Measurements from ENCODE around the gene TCF19. TPM values are rescaled to one million over a fixed set of nuclear protein-coding genes. Genes with fewer than 3 reads are reported as not detected.

The TCF19 gene
- polyA plus RNA-seq, 2 of the 4 experiments (the other 2 are of a cell fraction): 7.4 to 11.2 TPM

DNA sequence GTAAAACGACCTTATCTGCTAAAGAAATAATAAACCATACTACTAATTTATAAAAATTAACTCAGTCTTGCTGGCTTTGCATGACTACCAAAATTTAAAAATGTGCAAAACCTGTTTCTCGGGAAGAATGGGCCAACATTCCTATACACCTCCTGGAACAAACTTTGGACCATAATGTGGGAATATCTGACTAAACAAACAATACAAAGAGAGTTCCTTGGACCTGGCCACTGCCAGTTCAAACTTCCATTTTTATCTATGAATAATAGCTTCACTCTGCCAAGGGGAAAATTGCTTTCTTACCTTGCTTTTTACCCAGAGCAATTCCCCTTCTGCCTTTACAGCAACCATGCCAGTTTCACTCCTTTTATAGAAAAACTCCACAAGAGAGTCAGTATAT lies 50.7 kb downstream of the TCF19 start:
- TF ChIP-seq RCOR1 (IDR thresholded peaks at IDR 0.05; ENCODE audit: low read depth, low read length) (no peak), FOSL2 (IDR thresholded peaks at IDR 0.05) (no peak), FOSL2 (CRISPR knock-in tag; IDR thresholded peaks at IDR 0.05) (no peak), SMC3 (IDR thresholded peaks at IDR 0.05) (no peak), KDM5A (IDR thresholded peaks at IDR 0.05) (no peak), EHMT2 (IDR thresholded peaks at IDR 0.05; ENCODE audit: low read depth) (no peak), ESRRA (IDR thresholded peaks at IDR 0.05; ENCODE audit: borderline replicate concordance, low read length) (no peak), RARB (CRISPR knock-in tag; IDR thresholded peaks at IDR 0.05) (no peak), RNF2 (IDR thresholded peaks at IDR 0.05; ENCODE audit: borderline replicate concordance, low read depth) (no peak), JUN (IDR thresholded peaks at IDR 0.05) (no peak), HEYL (CRISPR knock-in tag; IDR thresholded peaks at IDR 0.05) (no peak), ZC3H11A (IDR thresholded peaks at IDR 0.05) (no peak), CBX2 (IDR thresholded peaks at IDR 0.05; ENCODE audit: borderline replicate concordance, low read depth) (no peak)
- TF ChIP-seq, protein P1, sequence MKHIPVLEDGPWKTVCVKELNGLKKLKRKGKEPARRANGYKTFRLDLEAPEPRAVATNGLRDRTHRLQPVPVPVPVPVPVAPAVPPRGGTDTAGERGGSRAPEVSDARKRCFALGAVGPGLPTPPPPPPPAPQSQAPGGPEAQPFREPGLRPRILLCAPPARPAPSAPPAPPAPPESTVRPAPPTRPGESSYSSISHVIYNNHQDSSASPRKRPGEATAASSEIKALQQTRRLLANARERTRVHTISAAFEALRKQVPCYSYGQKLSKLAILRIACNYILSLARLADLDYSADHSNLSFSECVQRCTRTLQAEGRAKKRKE (CRISPR knock-in tag; IDR thresholded peaks at IDR 0.05; ENCODE audit: low read depth): no peak
- TF ChIP-seq, protein P2, sequence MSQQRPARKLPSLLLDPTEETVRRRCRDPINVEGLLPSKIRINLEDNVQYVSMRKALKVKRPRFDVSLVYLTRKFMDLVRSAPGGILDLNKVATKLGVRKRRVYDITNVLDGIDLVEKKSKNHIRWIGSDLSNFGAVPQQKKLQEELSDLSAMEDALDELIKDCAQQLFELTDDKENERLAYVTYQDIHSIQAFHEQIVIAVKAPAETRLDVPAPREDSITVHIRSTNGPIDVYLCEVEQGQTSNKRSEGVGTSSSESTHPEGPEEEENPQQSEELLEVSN (IDR thresholded peaks at IDR 0.05; ENCODE audit: borderline replicate concordance, low read depth): no peak
- TF ChIP-seq, protein P3, sequence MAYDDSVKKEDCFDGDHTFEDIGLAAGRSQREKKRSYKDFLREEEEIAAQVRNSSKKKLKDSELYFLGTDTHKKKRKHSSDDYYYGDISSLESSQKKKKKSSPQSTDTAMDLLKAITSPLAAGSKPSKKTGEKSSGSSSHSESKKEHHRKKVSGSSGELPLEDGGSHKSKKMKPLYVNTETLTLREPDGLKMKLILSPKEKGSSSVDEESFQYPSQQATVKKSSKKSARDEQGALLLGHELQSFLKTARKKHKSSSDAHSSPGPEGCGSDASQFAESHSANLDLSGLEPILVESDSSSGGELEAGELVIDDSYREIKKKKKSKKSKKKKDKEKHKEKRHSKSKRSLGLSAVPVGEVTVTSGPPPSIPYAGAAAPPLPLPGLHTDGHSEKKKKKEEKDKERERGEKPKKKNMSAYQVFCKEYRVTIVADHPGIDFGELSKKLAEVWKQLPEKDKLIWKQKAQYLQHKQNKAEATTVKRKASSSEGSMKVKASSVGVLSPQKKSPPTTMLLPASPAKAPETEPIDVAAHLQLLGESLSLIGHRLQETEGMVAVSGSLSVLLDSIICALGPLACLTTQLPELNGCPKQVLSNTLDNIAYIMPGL (CRISPR knock-in tag; IDR thresholded peaks at IDR 0.05; ENCODE audit: borderline replicate concordance): no peak
- WGBS (ENCODE audit: missing lambda C conversion rate): 30% methylated on average over 2 of the region's 2 CpGs
- ChIA-PET CTCF (interaction anchor here (1.0 to 1.4 kb wide), 2 partner anchors 12 to 158 kb away, joined by 4 to 5 read pairs; no protein-coding TSS in a partner anchor), POLR2A (interaction anchor here (0.6 kb wide), 1 partner anchor 190 kb away, joined by 3 read pairs; no protein-coding TSS in a partner anchor)
- FAIRE-seq: no peak
- Histone ChIP-seq H3K4me2 (no peak overlapping the region), H3K27ac (no peak overlapping the region), H3K4me1 (no peaks in the 10 kb centered on the region; the same call in 2 of the 3 replicates), H3K4me3 (no peak overlapping the region), H3K9me3 (no peaks in the 10 kb centered on the region)
- no peak for ATAC-seq
- no peak for DNase-seq (ENCODE audit: low read depth in 1 of 2, low spot score in 1 of 2)

DNA sequence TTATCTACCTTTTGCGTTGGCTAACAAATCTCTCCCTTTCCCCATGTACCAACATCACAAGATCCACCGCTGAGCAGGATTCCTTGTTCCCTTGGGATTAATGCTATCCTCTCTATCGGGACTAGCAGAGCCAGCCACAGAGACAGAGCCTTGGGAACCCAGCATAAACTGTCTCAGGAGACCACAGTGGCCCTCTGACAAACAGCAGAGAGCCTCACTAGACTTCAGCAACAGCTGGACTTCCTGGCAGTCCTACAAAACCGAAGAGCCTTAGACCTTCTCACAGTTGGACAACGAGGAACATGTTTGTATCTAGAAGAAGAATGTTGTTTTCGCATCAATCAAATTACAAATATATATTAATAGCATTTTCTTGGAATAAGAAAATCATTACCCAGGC lies 51.7 kb downstream of the TCF19 start:
- CTCF ChIA-PET: interaction anchor here (1.8 to 2.1 kb wide), 2 partner anchors 13 to 156 kb away, joined by 7 to 8 read pairs; no protein-coding TSS in a partner anchor
- Histone ChIP-seq H3K27ac (no peak overlapping the region), H3K9me3 (no peaks in the 10 kb centered on the region), H3K4me3 (no peak overlapping the region), H3K4me1 (no peaks in the 10 kb centered on the region), H3K4me2 (no peak overlapping the region)
- FAIRE-seq (no peak), ATAC-seq (no peak), DNase-seq (ENCODE audit: low read depth in 1 of 2, low spot score in 1 of 2) (no peak)
- POLR2A ChIA-PET: no interaction called here
- 26% methylated on average over 6 of the region's 6 CpGs for WGBS (ENCODE audit: missing lambda C conversion rate)
- TF ChIP-seq, protein P1 (CRISPR knock-in tag; IDR thresholded peaks at IDR 0.05; ENCODE audit: low read depth): no peak
- TF ChIP-seq JUN (IDR thresholded peaks at IDR 0.05) (no peak), NR3C1 (IDR thresholded peaks at IDR 0.05) (no peak), RARB (CRISPR knock-in tag; IDR thresholded peaks at IDR 0.05) (no peak), MAFK (IDR thresholded peaks at IDR 0.05; ENCODE audit: partially characterized antibody) (no peak), FOSB (CRISPR knock-in tag; IDR thresholded peaks at IDR 0.05) (no peak), SREBF2 (IDR thresholded peaks at IDR 0.05) (no peak), FOSL2 (IDR thresholded peaks at IDR 0.05) (no peak), FOSL2 (CRISPR knock-in tag; IDR thresholded peaks at IDR 0.05) (no peak), POLR2A (IDR thresholded peaks at IDR 0.05; ENCODE audit: low read length) (no peak), GATA3 (IDR thresholded peaks at IDR 0.05; ENCODE audit: borderline replicate concordance) (no peak), NFE2L2 (conservative IDR thresholded peaks at IDR 0.05; ENCODE audit: low read length) (no peak)
- TF ChIP-seq, protein P4, sequence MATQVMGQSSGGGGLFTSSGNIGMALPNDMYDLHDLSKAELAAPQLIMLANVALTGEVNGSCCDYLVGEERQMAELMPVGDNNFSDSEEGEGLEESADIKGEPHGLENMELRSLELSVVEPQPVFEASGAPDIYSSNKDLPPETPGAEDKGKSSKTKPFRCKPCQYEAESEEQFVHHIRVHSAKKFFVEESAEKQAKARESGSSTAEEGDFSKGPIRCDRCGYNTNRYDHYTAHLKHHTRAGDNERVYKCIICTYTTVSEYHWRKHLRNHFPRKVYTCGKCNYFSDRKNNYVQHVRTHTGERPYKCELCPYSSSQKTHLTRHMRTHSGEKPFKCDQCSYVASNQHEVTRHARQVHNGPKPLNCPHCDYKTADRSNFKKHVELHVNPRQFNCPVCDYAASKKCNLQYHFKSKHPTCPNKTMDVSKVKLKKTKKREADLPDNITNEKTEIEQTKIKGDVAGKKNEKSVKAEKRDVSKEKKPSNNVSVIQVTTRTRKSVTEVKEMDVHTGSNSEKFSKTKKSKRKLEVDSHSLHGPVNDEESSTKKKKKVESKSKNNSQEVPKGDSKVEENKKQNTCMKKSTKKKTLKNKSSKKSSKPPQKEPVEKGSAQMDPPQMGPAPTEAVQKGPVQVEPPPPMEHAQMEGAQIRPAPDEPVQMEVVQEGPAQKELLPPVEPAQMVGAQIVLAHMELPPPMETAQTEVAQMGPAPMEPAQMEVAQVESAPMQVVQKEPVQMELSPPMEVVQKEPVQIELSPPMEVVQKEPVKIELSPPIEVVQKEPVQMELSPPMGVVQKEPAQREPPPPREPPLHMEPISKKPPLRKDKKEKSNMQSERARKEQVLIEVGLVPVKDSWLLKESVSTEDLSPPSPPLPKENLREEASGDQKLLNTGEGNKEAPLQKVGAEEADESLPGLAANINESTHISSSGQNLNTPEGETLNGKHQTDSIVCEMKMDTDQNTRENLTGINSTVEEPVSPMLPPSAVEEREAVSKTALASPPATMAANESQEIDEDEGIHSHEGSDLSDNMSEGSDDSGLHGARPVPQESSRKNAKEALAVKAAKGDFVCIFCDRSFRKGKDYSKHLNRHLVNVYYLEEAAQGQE (IDR thresholded peaks at IDR 0.05): no peak
- TF ChIP-seq, protein P5, sequence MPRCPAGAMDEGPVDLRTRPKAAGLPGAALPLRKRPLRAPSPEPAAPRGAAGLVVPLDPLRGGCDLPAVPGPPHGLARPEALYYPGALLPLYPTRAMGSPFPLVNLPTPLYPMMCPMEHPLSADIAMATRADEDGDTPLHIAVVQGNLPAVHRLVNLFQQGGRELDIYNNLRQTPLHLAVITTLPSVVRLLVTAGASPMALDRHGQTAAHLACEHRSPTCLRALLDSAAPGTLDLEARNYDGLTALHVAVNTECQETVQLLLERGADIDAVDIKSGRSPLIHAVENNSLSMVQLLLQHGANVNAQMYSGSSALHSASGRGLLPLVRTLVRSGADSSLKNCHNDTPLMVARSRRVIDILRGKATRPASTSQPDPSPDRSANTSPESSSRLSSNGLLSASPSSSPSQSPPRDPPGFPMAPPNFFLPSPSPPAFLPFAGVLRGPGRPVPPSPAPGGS (IDR thresholded peaks at IDR 0.05): no peak
- TF ChIP-seq, protein P3 (CRISPR knock-in tag; IDR thresholded peaks at IDR 0.05; ENCODE audit: borderline replicate concordance): no peak

Data from A549 (cell line).